ENCODE measurements around the gene ANKRD45.
"Not testable (repeated sequence)": the region's sequence is repeated elsewhere in the genome, so short reads cannot be mapped to it uniquely, and the experiment has no call there.

Gene ANKRD45

DNA sequence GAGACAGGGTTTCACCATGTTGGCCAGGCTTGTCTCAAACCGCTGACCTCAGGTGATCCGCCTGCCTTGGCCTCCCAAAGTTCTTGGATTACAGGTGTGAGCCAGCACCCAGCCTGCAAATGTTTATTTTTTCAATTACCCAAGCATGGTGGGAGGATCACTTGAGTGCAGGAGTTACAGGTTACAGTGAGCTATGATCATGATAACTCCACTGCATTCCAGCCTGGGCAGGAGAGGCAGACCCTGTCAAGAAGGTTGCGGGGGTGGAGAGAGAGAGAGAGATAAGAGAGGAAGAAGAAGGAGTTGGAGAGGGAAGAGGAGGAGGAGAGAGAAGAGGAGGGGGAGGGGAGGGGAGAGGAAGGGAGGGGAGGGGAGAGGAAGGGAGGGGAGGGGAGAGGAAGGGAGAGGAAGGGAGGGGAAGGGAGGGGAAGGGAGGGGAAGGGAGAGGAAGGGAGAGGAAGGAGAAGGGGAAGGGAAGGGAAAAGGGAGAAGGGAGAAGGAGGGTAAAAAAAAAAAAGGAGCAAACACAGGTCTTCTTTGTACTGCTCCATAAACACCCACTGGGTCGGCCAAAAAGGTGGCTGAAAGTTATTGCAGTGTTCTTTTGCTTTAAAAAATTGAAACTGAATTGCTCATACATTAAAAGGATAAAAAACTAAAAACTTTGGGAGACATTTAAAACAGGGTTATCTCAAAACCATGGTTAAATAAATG is 61.0 kb downstream of the ANKRD45 start:
- ATAC-seq (ENCODE audit: low read depth), result no peak
- Histone ChIP-seq H3K4me3 (ENCODE audit: severe bottlenecking) (no peak overlapping the region), H3K36me3 (ENCODE audit: low read depth) (no peaks in the 10 kb centered on the region), H3K4me1 (ENCODE audit: insufficient read depth, poor library complexity, severe bottlenecking) (no peaks in the 10 kb centered on the region), H3K27me3 (ENCODE audit: insufficient read depth, poor library complexity, severe bottlenecking) (no peaks in the 10 kb centered on the region), H3K9me3 (ENCODE audit: severe bottlenecking) (no peaks in the 10 kb centered on the region), H3K27ac (ENCODE audit: poor library complexity, severe bottlenecking) (no peak overlapping the region)
- TF ChIP-seq, protein P1, sequence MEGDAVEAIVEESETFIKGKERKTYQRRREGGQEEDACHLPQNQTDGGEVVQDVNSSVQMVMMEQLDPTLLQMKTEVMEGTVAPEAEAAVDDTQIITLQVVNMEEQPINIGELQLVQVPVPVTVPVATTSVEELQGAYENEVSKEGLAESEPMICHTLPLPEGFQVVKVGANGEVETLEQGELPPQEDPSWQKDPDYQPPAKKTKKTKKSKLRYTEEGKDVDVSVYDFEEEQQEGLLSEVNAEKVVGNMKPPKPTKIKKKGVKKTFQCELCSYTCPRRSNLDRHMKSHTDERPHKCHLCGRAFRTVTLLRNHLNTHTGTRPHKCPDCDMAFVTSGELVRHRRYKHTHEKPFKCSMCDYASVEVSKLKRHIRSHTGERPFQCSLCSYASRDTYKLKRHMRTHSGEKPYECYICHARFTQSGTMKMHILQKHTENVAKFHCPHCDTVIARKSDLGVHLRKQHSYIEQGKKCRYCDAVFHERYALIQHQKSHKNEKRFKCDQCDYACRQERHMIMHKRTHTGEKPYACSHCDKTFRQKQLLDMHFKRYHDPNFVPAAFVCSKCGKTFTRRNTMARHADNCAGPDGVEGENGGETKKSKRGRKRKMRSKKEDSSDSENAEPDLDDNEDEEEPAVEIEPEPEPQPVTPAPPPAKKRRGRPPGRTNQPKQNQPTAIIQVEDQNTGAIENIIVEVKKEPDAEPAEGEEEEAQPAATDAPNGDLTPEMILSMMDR (IDR thresholded peaks at IDR 0.05; ENCODE audit: poor library complexity, severe bottlenecking), result no peak
- no peak for DNase-seq (ENCODE audit: low spot score)

DNA sequence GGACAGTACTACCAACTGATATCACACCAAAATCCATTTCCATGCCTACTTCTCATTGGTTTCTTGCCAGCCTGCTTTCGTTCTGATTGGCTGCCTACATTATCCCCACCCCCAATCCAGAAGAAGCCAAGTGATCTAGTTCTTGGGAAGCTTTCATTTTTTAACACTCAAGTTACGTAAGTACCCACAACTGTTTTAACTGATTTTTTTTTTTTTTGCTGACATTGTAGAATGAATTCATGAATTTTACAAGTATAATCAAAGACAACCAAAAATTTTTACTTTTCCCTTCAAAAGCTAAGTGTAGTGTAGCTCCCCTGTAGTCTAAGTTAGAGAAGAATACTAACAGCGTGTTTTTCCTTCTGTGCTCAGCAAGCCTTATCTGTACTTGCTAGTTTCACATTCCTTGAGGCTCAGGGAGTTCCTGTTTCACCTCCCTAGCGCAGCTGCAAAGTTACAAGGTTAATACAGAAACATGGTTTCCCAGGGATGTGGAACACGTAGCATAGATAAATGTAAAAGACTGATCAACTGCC is 66.5 kb downstream of the ANKRD45 start, which contains the start of gene SLC9C2:
Gene SLC9C2 (minus strand): TSS at position 17 of the 536 bp plus-strand sequence. CDS start 1,296 bp downstream, outside the sequence.
- no peaks in the 10 kb centered on the region for H3K9me3 ChIP-seq (ENCODE audit: severe bottlenecking)
- DNase-seq (ENCODE audit: low spot score) (no peak), ATAC-seq (ENCODE audit: low read depth) (no peak)

DNA sequence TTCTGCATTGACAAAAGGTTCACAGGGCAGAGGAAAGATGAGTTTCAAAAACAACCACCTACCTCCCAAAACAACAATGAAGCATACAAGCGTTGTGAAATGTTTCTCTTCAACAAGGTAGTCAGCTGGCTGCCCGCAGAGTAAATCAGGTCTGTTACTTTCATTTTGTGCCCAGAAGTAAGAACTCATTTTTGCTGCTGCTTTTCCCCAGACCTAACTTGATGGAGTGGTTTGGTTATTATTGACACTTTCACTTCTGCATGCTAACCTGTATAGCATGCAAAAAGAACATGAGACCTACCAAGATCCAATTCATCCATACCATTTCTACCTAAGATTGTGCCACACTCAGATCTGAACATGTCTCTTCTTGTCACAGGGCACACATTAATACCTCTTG is 68.1 kb downstream of the ANKRD45 start:
- Histone ChIP-seq H3K27me3 (ENCODE audit: insufficient read depth, poor library complexity, severe bottlenecking) (no peaks in the 10 kb centered on the region), H3K9me3 (ENCODE audit: severe bottlenecking) (no peaks in the 10 kb centered on the region), H3K27ac (ENCODE audit: poor library complexity, severe bottlenecking) (no peak overlapping the region), H3K36me3 (ENCODE audit: low read depth) (no peaks in the 10 kb centered on the region), H3K4me1 (ENCODE audit: insufficient read depth, poor library complexity, severe bottlenecking) (no peaks in the 10 kb centered on the region), H3K4me3 (ENCODE audit: severe bottlenecking) (no peak overlapping the region)
- ATAC-seq (ENCODE audit: low read depth), result no peak
- no peak for DNase-seq (ENCODE audit: low spot score)
- TF ChIP-seq, protein P1 (IDR thresholded peaks at IDR 0.05; ENCODE audit: poor library complexity, severe bottlenecking), result no peak

More for the DNA sequence above, 66.5 kb downstream of the ANKRD45 start, which contains the start of gene SLC9C2:
- Histone ChIP-seq H3K4me1 (ENCODE audit: insufficient read depth, poor library complexity, severe bottlenecking) (no peaks in the 10 kb centered on the region), H3K4me3 (ENCODE audit: severe bottlenecking) (no peak within 1 kb of the TSS), H3K36me3 (ENCODE audit: low read depth) (no peaks in the 10 kb centered on the region), H3K27ac (ENCODE audit: poor library complexity, severe bottlenecking) (no peak within 1 kb of the TSS), H3K27me3 (ENCODE audit: insufficient read depth, poor library complexity, severe bottlenecking) (no peaks in the 10 kb centered on the region)
- TF ChIP-seq, protein P1 (IDR thresholded peaks at IDR 0.05; ENCODE audit: poor library complexity, severe bottlenecking), result no peak

DNA sequence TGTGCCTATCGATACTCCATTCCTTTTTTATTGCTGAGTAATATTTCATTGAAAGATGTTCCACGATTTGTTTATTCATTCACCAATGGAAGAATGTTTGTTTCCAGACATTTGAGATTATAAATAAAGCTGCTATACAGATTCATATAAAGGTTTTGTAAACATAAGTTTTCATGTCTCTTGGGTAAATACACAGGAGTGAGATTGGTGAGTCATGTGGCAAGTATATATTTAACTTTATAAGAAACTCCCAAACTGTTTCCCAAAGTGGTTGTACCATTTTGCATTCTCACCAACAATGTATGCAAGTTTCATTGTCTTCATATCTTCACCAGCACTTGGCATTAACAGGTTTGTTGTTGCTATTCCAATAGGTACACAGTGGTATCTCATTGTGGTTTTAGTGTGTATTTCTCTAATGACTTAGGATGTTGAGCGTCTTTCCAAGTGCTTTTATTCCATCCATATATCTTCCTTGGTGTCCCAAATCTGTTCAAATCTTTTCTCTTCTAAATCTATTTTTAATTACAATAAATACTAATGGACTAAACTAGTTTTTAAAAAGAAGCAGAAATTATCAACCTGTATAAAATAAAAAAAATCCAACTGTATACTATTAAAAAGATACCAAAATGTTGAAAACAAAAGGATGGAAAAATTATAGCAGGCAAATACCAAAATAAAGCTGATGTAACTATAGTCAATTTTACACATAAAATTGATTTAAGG is 73.4 kb downstream of the ANKRD45 start:
- H3K27ac ChIP-seq (ENCODE audit: poor library complexity, severe bottlenecking), result no peak overlapping the region
- H3K9me3 ChIP-seq (ENCODE audit: severe bottlenecking), result no peaks in the 10 kb centered on the region
- H3K36me3 ChIP-seq (ENCODE audit: low read depth), result no peaks in the 10 kb centered on the region
- no peaks in the 10 kb centered on the region for H3K4me1 ChIP-seq (ENCODE audit: insufficient read depth, poor library complexity, severe bottlenecking)
- no peak overlapping the region for H3K4me3 ChIP-seq (ENCODE audit: severe bottlenecking)
- TF ChIP-seq, protein P1 (IDR thresholded peaks at IDR 0.05; ENCODE audit: poor library complexity, severe bottlenecking), result no peak
- no peak for ATAC-seq (ENCODE audit: low read depth)
- H3K27me3 ChIP-seq (ENCODE audit: insufficient read depth, poor library complexity, severe bottlenecking), result no peaks in the 10 kb centered on the region
- DNase-seq (ENCODE audit: low spot score), result no peak

DNA sequence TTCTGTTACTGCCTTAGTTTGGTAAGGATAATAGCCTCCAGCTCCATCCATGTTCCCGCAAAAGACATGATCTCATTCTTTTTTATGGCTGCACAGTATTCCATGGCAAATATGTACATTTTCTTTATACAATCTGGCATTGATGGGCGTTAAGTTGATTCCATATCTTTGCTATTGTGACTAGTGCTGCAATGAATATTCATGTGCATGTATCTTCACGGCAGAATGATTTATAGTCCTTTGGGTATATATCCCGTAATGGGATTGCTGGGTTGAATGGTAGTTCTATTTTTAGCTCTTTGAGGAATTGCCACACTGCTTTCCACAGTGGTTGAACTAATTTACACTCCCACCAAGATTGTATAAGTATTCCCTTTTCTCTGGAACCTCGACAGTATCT is 78.5 kb downstream of the ANKRD45 start:
- H3K9me3 ChIP-seq (ENCODE audit: severe bottlenecking); H3K27ac ChIP-seq (ENCODE audit: poor library complexity, severe bottlenecking); H3K4me1 ChIP-seq (ENCODE audit: insufficient read depth, poor library complexity, severe bottlenecking); ATAC-seq (ENCODE audit: low read depth); H3K27me3 ChIP-seq (ENCODE audit: insufficient read depth, poor library complexity, severe bottlenecking); H3K36me3 ChIP-seq (ENCODE audit: low read depth); DNase-seq (ENCODE audit: low spot score); H3K4me3 ChIP-seq (ENCODE audit: severe bottlenecking): not testable (repeated sequence)
